ENCODE data around the gene DUSP10.

DNA sequence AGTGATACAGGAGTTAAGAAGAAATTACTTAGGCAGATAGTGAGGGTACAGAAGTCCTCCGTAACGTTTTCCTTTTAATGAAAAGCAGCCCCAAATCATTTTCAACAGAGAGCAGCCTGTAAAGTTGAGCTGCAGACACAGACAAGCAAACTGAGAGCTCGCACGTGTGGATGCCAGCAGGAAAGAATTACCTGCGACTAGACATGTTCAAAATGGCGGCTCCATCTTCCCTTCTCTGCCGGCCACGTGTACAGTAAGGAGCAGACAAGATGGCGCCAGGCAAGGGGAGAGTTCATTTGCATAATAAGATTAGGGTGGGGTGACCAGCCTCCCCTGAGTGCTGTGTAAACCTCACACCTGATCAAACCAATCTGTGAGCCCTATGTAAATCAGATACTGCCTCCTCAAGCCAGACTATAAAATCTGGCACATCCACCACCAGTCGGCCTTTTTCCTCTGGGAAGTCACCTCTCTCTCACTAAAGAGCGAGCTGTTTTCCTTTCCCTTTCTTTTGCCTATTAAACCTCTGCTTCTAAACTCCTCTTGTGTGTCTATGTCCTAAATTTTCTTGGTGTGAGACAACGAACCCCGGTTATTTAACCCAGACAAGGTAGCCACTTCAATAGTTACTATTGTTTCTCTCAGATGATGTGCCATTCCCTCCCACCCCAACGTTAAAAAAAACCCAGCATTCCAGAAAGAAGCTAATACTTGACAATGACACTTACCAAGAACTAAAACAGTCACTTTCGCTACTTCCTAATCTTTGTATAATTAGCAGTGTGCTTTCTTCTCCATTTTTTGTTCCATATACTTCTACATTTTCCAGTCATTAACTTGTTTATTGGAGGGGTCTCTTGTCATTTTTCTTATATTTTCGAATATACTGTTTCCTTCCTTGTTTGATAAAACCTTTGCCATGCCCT, 27.4 kb downstream of the DUSP10 start:
- TF ChIP-seq, protein P1, sequence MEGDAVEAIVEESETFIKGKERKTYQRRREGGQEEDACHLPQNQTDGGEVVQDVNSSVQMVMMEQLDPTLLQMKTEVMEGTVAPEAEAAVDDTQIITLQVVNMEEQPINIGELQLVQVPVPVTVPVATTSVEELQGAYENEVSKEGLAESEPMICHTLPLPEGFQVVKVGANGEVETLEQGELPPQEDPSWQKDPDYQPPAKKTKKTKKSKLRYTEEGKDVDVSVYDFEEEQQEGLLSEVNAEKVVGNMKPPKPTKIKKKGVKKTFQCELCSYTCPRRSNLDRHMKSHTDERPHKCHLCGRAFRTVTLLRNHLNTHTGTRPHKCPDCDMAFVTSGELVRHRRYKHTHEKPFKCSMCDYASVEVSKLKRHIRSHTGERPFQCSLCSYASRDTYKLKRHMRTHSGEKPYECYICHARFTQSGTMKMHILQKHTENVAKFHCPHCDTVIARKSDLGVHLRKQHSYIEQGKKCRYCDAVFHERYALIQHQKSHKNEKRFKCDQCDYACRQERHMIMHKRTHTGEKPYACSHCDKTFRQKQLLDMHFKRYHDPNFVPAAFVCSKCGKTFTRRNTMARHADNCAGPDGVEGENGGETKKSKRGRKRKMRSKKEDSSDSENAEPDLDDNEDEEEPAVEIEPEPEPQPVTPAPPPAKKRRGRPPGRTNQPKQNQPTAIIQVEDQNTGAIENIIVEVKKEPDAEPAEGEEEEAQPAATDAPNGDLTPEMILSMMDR (IDR thresholded peaks at IDR 0.05): no peak
- TF ChIP-seq POLR2A (IDR thresholded peaks at IDR 0.05): no peak

Measured in stomach (tissue), 4 donors.